ENCODE data around the gene IL1R1.
A peak's percentile ranks its signal among the peaks of the same experiment; 100 is the strongest.
"Not testable (repeated sequence)": the region's sequence is repeated elsewhere in the genome, so short reads cannot be mapped to it uniquely, and the experiment has no call there.

Gene IL1R1, protein sequence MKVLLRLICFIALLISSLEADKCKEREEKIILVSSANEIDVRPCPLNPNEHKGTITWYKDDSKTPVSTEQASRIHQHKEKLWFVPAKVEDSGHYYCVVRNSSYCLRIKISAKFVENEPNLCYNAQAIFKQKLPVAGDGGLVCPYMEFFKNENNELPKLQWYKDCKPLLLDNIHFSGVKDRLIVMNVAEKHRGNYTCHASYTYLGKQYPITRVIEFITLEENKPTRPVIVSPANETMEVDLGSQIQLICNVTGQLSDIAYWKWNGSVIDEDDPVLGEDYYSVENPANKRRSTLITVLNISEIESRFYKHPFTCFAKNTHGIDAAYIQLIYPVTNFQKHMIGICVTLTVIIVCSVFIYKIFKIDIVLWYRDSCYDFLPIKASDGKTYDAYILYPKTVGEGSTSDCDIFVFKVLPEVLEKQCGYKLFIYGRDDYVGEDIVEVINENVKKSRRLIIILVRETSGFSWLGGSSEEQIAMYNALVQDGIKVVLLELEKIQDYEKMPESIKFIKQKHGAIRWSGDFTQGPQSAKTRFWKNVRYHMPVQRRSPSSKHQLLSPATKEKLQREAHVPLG
- 7.9 to 37.8 (median 16.5) reads per million in 18 experiments for total RNA-seq

DNA sequence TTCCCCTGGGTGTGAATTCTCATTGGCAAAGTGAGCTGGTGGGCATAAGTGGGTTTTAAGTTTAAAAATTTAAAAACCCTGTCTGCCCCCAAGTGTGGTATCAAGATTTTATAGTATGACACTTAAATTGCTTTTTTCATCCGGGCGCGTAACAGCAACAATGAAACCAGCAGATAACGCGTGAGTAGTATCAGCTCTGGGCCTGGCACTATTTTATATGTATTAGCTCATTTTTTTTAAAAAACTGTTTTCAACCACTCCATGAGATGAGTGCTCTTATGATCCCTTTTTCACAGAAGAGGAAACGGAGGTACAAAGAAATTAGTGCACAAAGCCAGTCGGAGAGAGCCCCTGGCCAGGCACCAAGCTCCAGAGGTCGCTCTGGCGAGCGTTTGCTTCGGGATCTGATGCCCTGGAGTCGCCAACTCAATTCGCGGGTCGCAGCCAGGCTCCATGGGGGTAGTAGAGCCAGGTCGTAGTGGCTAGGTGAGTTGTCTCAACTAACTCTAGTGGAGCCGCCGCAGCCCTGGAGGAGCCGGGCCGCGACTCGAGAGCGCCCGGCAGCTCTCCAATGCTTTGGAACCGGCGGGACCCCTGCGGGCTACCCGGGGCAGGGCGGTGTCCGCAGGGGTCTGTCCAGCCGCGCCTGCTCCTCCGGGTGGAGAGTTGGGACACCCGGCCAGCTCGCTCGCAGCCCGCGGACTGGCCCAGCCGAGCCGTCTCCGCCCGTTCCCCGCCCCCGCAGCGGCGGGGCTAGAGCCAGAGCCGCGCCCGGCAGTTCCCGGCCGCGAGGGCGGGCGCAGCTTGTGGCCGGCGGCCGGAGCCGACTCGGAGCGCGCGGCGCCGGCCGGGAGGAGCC is at the start of gene IL1R1:
TSS of gene IL1R1 (plus strand) at position 777 of the 859 bp plus-strand sequence. CDS start 14,979 bp downstream, outside the sequence.
- peak; percentile 78 to 89 for DNase-seq

DNA sequence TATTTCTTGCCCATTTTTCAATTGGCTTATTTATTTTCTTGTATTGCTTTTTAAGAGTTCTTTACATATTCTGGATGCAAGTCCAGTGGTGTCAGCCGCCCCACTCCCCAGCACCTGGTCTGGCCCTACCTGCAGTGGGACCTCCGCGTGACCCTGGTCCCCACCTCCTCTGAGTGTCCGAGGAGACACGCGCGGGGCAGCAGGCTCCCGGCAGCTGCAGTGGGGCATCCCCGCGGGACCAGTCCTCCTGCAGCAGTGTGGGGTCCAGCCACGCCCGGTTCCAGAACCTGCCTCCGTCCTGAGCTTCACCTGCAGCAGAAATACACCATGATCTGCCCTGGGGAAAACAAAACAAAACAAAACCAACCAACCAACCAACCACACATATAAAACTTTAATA is 48.9 kb upstream of the IL1R1 start:
- DNase-seq = peak in 1 of 2 donors; percentile 0

DNA sequence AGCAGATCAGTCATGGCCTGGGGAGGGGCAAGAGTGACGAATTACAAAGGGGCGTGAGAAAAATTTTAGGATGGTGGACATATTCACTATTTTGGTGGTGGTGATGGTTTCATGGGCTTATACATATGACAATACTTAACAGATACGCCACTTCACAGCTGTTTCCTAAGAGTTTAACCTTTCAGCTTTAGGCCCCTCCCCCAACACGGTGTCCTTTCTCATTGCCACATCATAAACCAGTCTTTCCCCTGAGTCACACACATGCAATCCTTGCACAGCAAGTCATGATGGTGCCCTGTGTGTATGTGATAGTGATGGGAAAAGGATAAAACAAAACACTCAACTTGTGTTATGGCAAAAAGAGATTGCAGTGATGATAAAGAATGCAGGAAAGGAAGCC is 47.6 kb upstream of the IL1R1 start:
- DNase-seq = peak; percentile 34 to 44

DNA sequence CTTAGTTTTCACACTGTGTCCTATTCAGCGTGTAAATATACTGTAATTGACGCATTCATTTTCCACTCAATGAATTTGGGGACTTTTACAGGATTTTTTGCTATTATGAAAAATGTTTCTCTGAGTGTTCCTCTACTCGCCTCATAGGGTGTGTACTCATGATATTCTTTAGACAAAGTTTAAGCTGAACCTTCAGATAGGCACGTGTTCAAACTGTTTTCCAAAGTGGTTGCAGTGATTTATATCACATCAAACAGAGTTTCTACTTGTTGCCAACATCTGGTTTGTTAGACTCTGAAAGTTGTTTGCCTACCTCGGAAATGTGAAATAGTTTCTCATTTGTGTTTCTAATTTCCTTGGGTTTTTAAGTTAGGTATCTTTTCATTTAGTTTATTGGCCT is 46.4 kb upstream of the IL1R1 start:
- peak in 1 of 2 donors; percentile 0 for DNase-seq

DNA sequence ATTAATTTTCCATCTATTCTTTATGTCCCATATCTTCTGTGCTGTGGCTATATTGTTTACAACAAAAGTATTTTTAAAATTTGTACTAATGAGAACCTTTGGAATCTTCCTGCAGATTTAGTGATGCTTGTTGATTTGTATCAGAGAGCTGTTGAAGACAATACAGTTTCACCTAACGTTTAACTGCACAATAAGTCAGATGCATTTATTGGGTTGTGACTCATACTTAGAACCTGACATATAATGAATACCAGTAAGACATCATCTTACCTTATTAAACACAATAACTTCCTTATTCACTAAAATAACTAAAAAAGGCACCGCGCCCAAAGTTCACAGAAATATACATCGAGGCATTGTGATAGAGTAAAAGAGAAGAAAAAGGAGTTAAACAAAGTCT is 43.8 kb upstream of the IL1R1 start:
- DNase-seq = no peak

DNA sequence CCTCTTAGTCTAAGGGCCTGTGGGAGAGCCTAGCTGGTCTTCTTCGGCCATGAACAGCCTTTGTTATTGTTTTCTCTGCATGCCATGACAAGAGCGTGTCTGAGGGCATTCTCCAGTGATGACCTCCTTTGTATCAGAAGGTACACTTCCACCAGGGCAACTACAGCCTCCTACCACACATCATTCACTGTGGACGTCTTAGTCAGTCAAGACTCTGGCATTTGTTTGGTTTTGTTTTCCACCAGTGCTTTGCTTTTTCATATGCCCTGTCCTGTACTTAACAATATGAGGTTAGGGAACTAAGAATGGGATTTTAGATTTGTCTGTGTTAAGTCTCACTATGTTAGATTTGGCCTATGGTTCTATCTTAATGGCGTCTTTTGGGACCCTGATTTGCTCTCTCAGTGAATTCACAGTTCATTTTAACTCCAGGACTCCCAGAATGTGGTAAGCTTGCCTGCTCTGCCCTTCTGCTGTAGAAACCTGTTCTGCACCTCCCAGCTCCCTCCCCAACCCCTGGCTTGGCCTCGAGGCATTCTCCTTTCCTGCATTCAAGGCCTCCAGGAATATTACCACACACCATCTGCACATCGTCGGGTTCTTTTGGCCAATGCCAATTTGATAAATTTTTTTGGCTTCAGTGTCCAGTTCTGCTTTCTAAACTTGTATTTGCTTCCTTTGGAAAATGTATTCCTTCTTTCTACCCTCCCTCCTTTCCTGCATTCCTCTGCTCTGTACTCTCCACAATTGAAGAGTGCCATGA is 42.8 kb upstream of the IL1R1 start:
- DNase-seq = no peak

DNA sequence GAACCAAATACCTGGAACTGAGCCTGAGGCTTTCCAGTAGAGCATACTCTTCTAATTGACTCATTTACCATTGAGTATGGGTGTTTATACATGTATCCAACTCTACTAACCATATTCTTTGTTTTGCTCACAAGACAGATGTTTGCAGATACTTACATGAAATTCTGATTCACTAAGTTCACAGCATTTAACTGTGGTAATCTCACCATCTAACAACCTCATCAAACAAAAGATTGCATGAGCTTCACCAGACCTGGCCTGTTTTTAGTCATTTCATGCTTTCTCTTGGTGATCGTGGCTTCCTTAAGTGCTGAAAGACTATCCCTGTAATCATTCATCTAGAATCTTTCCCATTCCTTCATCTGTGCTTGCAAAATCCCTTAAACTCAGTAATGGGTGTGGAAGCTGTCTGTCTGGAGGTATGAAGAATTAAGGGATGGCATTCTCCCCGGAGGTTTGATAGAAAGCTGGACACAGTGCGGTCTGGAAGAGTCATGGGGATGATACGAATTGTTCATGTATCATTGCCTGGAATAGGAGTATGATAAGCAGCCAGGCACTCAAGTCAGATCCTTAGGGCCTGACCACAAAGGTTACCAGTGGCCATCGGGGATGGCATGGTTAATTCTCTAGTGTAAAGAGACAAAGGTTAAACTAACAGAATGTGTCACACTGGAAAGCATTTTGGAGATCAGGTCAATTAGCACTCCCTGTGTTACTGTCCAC is 42.0 kb upstream of the IL1R1 start:
- DNase-seq = peak in 1 of 2 donors; percentile 0

DNA sequence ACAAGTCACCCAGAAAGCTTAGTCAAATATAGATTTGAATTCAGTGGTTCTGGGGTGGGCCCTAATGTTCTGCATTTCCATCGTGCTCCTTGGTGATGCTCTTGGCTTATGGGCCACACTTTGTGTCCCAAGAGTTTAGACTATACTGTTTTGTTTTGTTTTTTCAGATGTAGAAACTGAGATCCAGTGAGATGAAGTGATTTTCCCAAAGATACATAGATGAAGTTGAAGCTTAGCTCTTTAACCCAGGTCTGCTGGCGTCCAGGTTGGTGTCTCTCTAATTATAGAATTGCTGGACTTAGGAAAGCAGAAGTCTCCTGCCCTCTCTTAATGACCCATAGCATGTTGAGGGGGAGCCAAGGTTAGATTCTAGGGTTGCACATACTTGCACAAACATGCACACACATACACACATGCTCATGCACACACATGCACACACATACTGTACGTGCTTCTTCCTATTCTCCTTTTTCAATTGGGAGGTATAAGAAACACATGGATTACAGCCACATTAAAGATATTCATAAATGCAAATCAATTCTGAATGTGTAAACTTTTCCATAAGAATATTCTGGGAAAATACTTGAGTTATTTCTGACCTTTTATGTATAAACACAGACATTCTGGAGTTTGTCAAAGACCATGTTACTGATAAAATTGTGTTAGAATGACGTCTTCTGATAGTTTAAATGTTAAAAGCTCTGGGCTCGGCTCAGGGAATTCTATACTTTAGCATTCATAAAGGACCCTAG is 41.3 kb upstream of the IL1R1 start:
- DNase-seq = peak in 1 of 2 donors; percentile 1

DNA sequence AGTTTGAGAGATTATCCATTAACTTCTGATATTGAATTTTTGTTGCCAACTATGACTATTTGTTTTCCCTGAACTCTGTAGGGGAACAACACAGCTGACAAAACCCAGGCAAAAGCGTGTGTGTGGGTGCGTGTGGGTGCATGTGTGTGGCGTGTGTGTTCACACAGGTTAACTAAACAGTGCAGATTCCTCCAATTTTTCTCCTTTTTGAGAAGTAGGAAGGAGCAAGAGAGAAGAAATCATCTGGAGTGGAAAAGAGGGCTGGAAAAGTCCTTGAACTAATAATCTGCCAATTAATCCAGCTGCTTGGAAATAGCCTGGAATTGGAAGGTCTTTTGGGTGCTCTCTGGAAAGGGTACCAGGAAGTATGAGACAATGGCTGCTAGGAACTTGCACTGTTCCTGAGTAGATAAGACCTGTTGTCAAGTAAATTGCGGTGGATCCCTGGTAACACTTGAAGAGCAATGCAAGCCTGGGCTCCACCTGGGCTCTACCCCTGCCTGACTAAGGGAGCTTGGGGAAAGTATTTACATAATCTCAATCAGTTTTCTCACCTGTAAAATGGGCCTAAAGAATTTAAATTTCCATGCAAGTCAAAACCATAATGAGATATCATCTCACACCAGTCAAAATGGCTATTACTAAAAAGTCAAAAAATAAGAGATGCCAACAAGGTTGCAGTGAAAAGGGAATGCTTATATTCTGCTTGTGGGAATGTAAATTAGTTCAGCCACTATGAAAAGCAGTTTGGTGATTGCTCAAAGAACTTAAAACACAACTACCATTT is 40.5 kb upstream of the IL1R1 start:
- DNase-seq = peak in 1 of 2 donors; percentile 1

DNA sequence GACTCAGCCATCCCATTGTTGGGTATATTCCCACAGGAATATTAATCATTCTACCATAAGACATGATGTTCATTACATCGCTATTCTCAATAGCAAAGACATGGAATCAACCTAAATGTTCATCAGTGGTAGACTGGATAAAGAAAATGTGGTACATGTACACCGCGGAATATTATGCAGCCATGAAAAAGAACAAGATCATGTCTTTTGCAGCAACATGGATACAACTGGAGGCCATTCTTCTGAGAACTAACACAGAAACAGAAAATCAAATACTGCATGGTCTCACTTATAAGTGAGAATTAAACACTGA is 40.0 kb upstream of the IL1R1 start:
- not testable (repeated sequence) for DNase-seq

DNA sequence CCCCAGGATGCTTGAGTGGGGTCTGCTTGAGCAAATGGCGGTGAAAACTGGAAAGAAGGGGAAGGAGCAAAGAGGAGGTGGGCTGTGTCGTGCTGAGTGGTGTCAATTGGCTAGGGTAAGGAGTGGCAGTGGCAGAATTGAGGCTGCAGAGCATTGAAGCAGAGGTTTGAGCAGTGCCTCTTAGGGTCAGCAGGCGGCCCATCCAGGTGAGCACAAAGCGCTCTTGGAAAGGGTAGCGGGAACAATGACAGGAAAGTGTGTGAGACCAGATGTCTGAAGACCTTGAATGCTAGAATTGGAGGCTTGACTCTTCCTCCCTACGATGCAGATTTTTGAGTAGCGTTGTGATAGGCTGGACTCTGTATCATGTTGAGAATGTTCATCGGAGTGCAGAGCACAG is 39.3 kb upstream of the IL1R1 start:
- DNase-seq = peak in 1 of 2 donors; percentile 1

DNA sequence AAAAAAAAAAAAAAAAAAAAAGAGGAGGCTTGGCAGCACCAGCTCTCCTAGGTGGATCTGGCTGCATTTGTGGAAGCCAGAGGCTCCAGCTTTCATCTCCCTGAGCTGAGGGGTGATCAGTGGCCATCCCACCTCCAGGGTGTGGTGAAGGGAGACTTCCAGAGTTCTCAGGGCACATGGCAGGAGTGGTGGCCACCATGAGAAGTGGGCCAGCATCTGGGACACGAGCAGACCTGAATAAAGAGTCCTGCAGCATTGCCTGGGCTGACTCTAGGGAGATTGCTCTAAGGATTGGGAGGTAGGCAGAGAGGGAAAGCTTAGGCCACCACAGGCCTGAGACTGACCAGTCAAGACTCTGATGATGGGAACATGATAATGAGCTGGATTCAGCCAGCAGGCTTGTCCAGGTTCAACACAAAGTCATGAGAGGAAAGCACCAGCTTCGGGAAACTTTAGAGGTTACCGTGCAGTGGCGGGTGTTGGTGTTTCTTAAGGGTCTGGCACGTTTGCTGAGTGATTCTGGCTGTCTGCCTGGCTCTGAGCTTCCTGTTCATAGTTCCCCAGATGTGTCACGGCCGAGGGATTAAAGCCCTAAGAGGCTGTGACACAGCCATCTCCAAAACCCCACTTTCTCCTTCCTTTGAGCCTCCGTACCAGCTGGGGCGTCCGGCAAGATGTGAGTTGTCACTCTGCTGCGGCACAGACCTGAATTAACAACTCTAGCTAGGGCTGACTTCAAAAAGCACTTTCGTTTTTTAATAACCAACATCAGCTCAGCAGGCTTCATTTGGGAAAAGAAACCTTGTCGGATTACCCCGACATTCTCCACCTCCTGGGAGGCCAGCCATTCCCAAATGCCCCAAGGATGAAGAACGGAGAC is 38.3 kb upstream of the IL1R1 start:
- peak; percentile 55 to 65 for DNase-seq

DNA sequence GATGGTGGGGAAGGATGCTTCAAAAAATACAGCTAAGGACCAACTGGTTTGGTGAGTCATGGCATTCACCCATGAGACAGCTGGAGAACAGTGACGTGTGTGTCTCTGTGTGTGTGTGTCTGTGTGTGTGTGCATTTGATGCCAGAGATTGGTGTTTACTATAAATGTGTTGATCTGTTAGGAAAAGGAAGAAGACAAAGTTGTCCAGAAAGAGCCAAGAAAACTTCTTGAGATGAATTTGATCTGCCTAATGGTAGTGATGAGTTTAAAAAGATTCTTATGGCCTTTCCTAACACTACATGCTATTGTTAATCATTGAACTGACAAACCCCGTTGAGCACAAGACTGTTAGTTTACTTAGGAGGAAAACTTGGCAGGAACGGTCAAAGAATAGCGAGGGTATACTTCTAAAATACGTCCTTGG is 36.4 kb upstream of the IL1R1 start:
- no peak for DNase-seq

DNA sequence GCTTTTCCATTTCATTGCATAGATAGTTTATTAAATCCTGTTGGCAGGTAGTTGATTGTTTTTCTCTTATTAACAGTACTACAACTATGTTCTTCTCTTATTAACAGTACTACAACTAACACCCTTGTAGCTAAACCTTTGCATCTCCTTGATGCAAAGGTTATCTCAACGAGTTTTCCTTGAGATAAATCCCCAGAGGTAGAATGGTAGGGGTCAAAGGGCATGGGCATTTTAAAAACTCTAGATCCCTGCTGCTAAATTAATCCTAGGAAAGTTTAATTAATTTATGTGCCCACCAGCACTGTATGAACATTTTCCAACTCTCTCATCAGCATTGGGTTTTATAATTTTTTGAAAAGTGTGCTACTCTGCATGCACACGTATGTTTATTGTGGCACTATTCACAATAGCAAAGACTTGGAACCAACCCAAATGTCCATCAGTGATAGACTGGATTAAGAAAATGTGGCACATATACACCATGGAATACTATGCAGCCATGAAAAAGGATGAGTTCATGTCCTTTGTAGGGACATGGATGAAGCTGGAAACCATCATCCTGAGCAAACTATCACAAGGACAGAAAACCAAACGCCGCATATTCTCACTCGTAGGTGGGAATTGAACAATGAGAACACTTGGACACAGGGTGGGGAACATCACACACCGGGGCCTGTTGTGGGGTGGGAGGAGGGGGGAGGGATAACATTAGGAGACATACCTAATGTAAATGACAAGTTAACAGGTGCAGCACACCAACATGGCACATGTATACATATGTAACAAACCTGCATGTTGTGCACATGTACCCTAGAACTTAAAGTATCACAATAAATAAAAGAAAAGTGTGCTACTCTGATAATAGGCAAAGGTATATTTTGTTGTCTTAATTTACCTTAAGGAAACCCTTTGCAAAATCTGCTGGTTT is 35.5 kb upstream of the IL1R1 start:
- not testable (repeated sequence) for DNase-seq

DNA sequence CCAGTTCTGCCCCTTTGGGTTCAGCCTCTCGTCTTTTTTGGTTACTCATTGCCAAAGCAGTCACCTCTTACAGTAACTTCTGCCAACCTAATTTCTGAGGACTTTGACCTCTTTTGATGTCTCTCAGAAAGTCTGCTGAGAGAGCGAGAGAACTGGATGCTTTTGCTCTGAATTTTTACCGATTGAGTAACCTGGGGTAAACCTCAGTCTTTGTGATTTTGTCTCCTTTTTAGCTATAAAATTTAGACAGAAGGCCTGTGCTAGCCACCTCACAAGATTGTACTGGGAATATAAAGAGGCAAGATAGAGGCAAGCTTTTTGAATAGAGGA is 34.8 kb upstream of the IL1R1 start:
- no peak for DNase-seq

DNA sequence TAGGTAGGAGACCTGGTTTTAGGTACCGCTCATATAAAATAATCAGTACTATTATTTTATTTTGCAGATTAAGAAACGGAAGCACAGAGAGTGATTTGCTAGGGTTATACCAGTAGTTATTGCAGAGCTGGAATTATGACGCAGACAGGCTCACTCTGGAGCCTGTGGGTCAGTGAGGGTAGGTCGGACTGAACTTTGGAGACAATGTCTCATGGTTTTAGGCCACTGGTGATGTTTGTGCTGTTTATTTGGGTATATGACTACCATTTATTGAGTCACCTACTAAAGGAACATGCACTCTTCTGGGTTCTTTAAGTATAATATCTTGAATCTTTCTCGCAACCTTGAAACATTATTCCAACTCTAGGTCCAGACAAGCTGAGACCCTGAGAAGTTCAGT is 33.5 kb upstream of the IL1R1 start:
- DNase-seq = peak in 1 of 2 donors; percentile 1

DNA sequence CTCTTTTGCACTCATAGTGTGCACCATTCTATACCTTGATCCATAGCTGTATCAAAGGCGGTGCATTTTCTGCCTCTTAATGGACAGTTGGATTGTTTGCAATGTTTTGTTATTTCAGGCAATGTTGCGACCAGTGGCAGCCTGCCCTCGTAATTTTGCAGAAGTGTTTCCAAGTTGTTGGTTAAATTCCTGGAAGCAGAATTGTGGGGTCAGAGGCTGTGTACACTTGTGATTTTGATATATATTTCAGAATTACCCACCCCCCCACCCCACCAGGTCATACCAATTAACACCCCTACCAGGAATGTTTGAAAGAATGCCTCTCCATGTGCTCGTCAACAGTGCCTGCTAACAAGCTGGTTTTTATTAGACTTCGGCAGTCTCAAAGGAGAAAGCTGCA is 32.4 kb upstream of the IL1R1 start:
- DNase-seq = peak; percentile 3 to 10
